Panc1 (cell line): ENCODE data around the gene UBTD2.

Experiments
- POLR2AphosphoS5 ChIP-seq: IDR thresholded peaks from 2 replicates; pipeline ENCODE4 v1.6.1; 2012; ENCODE audit warnings: mild to moderate bottlenecking, low read depth, low read length, moderate library complexity
- SIN3A ChIP-seq: IDR thresholded peaks from 2 replicates; pipeline ENCODE4 v1.6.1; 2012; ENCODE audit warnings: low read depth, mild to moderate bottlenecking, low read length, moderate library complexity, borderline replicate concordance; ENCODE audit not compliant: insufficient read depth
- TF ChIP-seq, protein P1 (sequence below): fragments of 450-650 bp; IDR thresholded peaks from 2 replicates; pipeline ENCODE4 v1.5.1; 2017; ENCODE audit warnings: mild to moderate bottlenecking
- TF ChIP-seq, protein P2 (sequence below), 2 experiments: IDR thresholded peaks; 2 replicates each; pipeline ENCODE4 v1.6.1; 2011 to 2012; ENCODE audit warnings: low read depth in 2 of 2, control low read depth in 1 of 2, low read length in 1 of 2, mild to moderate bottlenecking in 1 of 2, moderate library complexity in 1 of 2; ENCODE audit not compliant: insufficient read depth in 1 of 2

DNA sequence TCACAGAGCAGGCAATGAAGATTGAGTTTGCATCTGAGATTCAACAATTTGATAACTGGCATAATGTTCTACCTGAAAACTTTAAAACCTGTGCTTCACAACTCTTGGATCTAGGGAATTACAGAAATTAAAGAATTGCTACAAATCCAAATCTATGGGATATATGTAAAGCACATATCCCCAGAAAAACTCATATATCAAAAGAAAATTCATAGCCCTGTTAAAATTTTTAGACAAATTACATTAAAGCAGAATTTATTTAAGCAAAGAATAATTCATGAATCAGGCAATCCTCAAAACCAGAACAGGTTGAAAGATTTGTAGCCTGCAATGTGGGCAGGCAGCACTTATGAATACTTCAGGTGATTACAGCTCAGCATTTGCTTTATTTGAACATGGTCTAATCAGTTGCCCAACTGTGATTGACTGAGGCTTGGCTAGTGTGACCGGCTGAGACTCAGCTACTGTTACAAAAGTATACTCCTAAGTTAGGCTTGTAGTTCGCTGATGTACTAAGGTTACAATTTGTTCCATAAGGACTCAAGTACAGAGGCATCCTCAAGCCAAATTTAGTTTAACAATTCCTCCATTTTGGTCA is 10.3 kb upstream of the UBTD2 start:
- TF ChIP-seq, protein P1, sequence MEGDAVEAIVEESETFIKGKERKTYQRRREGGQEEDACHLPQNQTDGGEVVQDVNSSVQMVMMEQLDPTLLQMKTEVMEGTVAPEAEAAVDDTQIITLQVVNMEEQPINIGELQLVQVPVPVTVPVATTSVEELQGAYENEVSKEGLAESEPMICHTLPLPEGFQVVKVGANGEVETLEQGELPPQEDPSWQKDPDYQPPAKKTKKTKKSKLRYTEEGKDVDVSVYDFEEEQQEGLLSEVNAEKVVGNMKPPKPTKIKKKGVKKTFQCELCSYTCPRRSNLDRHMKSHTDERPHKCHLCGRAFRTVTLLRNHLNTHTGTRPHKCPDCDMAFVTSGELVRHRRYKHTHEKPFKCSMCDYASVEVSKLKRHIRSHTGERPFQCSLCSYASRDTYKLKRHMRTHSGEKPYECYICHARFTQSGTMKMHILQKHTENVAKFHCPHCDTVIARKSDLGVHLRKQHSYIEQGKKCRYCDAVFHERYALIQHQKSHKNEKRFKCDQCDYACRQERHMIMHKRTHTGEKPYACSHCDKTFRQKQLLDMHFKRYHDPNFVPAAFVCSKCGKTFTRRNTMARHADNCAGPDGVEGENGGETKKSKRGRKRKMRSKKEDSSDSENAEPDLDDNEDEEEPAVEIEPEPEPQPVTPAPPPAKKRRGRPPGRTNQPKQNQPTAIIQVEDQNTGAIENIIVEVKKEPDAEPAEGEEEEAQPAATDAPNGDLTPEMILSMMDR, result peak; percentile 16
- TF ChIP-seq POLR2AphosphoS5 (no peak), SIN3A (no peak)
- TF ChIP-seq, protein P2, sequence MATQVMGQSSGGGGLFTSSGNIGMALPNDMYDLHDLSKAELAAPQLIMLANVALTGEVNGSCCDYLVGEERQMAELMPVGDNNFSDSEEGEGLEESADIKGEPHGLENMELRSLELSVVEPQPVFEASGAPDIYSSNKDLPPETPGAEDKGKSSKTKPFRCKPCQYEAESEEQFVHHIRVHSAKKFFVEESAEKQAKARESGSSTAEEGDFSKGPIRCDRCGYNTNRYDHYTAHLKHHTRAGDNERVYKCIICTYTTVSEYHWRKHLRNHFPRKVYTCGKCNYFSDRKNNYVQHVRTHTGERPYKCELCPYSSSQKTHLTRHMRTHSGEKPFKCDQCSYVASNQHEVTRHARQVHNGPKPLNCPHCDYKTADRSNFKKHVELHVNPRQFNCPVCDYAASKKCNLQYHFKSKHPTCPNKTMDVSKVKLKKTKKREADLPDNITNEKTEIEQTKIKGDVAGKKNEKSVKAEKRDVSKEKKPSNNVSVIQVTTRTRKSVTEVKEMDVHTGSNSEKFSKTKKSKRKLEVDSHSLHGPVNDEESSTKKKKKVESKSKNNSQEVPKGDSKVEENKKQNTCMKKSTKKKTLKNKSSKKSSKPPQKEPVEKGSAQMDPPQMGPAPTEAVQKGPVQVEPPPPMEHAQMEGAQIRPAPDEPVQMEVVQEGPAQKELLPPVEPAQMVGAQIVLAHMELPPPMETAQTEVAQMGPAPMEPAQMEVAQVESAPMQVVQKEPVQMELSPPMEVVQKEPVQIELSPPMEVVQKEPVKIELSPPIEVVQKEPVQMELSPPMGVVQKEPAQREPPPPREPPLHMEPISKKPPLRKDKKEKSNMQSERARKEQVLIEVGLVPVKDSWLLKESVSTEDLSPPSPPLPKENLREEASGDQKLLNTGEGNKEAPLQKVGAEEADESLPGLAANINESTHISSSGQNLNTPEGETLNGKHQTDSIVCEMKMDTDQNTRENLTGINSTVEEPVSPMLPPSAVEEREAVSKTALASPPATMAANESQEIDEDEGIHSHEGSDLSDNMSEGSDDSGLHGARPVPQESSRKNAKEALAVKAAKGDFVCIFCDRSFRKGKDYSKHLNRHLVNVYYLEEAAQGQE (IDR thresholded peaks at IDR 0.05; ENCODE audit: insufficient read depth in 1 of 2, low read depth in 2 of 2, low read length in 1 of 2), result no peak
